ENCODE results near the gene KDM4F. TPM values are rescaled to one million over a fixed set of nuclear protein-coding genes. Genes with fewer than 3 reads are reported as not detected.
A peak's percentile ranks its signal among the peaks of the same experiment; 100 is the strongest.

The KDM4F gene
- total RNA-seq, 3 donors from 2014 or later = not detected

- no peak for ATAC-seq
- Histone ChIP-seq H3K4me1 (ENCODE audit: low read depth) (no peaks in the 10 kb centered on the region), H3K4me3 (no peak overlapping the region), H3K36me3 (ENCODE audit: low read depth) (no peaks in the 10 kb centered on the region), H3K9me3 (no peaks in the 10 kb centered on the region)
- intact Hi-C loops (cut with DNase I, micrococcal nuclease) = no loop called here
- DNase-seq = no peak
- TF ChIP-seq CTCF (IDR thresholded peaks at IDR 0.05) = no peak
Measured at GRCh38 chr11:95055283-95055897, 6.2 kb downstream of the KDM4F start.

GRCh38 chr11:95057959-95058358 lies 8.7 kb downstream of the KDM4F start:
- no peaks in the 10 kb centered on the region for H3K9me3 ChIP-seq
- DNase-seq (no peak), ATAC-seq (no peak)
- no peak overlapping the region for H3K4me3 ChIP-seq
- H3K36me3 ChIP-seq (ENCODE audit: low read depth) = no peaks in the 10 kb centered on the region
- no peaks in the 10 kb centered on the region for H3K4me1 ChIP-seq (ENCODE audit: low read depth)
- intact Hi-C loops (cut with DNase I, micrococcal nuclease) = no loop called here
- TF ChIP-seq CTCF (IDR thresholded peaks at IDR 0.05) = no peak

GRCh38 chr11:95058621-95059020 lies 9.4 kb downstream of the KDM4F start:
- DNase-seq (no peak), ATAC-seq (no peak)
- no peaks in the 10 kb centered on the region for H3K4me1 ChIP-seq (ENCODE audit: low read depth)
- H3K4me3 ChIP-seq = no peak overlapping the region
- H3K36me3 ChIP-seq (ENCODE audit: low read depth) = no peaks in the 10 kb centered on the region
- TF ChIP-seq CTCF (IDR thresholded peaks at IDR 0.05) = no peak
- H3K9me3 ChIP-seq = no peaks in the 10 kb centered on the region
- intact Hi-C loops (cut with DNase I, micrococcal nuclease) = no loop called here

GRCh38 chr11:95059046-95059445 lies 9.8 kb downstream of the KDM4F start:
- intact Hi-C loops (cut with DNase I, micrococcal nuclease) = no loop called here
- no peaks in the 10 kb centered on the region for H3K4me1 ChIP-seq (ENCODE audit: low read depth)
- no peak overlapping the region for H3K4me3 ChIP-seq
- no peaks in the 10 kb centered on the region for H3K36me3 ChIP-seq (ENCODE audit: low read depth)
- ATAC-seq = no peak
- no peaks in the 10 kb centered on the region for H3K9me3 ChIP-seq
- DNase-seq = no peak
- TF ChIP-seq CTCF (IDR thresholded peaks at IDR 0.05) = no peak

GRCh38 chr11:95065336-95065735 lies 16.1 kb downstream of the KDM4F start:
- H3K9me3 ChIP-seq = no peaks in the 10 kb centered on the region
- H3K4me3 ChIP-seq = no peak overlapping the region
- no peak for TF ChIP-seq CTCF (IDR thresholded peaks at IDR 0.05)
- intact Hi-C loops (cut with DNase I, micrococcal nuclease) = loop anchor here in 1 of 2 donors (5.0 kb wide), 2 partner anchors 72 to 87 kb away; no protein-coding TSS in a partner anchor
- DNase-seq = no peak
- peaks cover 7% of the 10 kb centered on the region for H3K4me1 ChIP-seq (ENCODE audit: low read depth)
- H3K36me3 ChIP-seq (ENCODE audit: low read depth) = no peaks in the 10 kb centered on the region
- ATAC-seq = no peak

GRCh38 chr11:95066716-95067038 lies 17.5 kb downstream of the KDM4F start, which contains the start of gene SRSF8:
TSS of gene SRSF8 (plus strand) at chr11:95066919. CDS start at chr11:95067227, 308 bp downstream.
- peaks cover 7% of the 10 kb centered on the region for H3K4me1 ChIP-seq (ENCODE audit: low read depth)
- TF ChIP-seq CTCF (IDR thresholded peaks at IDR 0.05) = no peak
- intact Hi-C loops (cut with DNase I, micrococcal nuclease) = loop anchor here in 1 of 2 donors (5.0 kb wide), 2 partner anchors 71 to 86 kb away; no protein-coding TSS in a partner anchor
- ATAC-seq (peak; percentile 64), DNase-seq (no peak)
- H3K36me3 ChIP-seq (ENCODE audit: low read depth) = no peaks in the 10 kb centered on the region
- H3K9me3 ChIP-seq = no peaks in the 10 kb centered on the region
- H3K4me3 ChIP-seq = peak within 1 kb of the TSS; percentile 84

Measured in mucosa of descending colon (tissue), 3 donors.